ENCODE measurements around the gene GTF2IRD1. TPM values are rescaled to one million over a fixed set of nuclear protein-coding genes. Genes with fewer than 3 reads are reported as not detected.

The GTF2IRD1 gene
- total RNA-seq, 2 experiments from 2014 or later, result 4.9 to 6.6 TPM

- H3K9me3 Mint-ChIP-seq, result no peaks in the 10 kb centered on the region
- no peak overlapping the region for H3K27ac Mint-ChIP-seq
- H3K36me3 Mint-ChIP-seq, result no peaks in the 10 kb centered on the region
- H3K4me3 Mint-ChIP-seq, result no peak overlapping the region
- intact Hi-C loops (cut with micrococcal nuclease), result no loop called here
- POLR2A ChIA-PET, result no interaction called here
- no peaks in the 10 kb centered on the region for H3K4me1 Mint-ChIP-seq (ENCODE audit: low read depth)
- no peaks in the 10 kb centered on the region for H3K27me3 Mint-ChIP-seq
- CTCF ChIA-PET, result no interaction called here
- DNase-seq, result no peak
Observed at GRCh38 chr7:74514131-74514591, 60.5 kb downstream of the GTF2IRD1 start.

GRCh38 chr7:74515276-74515675 is 61.6 kb downstream of the GTF2IRD1 start:
- intact Hi-C loops (cut with micrococcal nuclease), result no loop called here
- Mint-ChIP-seq H3K36me3 (peaks cover 3% of the 10 kb centered on the region), H3K27me3 (no peaks in the 10 kb centered on the region), H3K4me1 (ENCODE audit: low read depth) (no peaks in the 10 kb centered on the region), H3K9me3 (no peaks in the 10 kb centered on the region), H3K4me3 (no peak overlapping the region), H3K27ac (no peak overlapping the region)
- POLR2A ChIA-PET, result no interaction called here
- no peak for DNase-seq
- CTCF ChIA-PET, result no interaction called here

GRCh38 chr7:74516214-74516613 is 62.5 kb downstream of the GTF2IRD1 start:
- ChIA-PET CTCF (no interaction called here), POLR2A (no interaction called here)
- no peak for DNase-seq
- H3K27me3 Mint-ChIP-seq, result no peaks in the 10 kb centered on the region
- peaks cover 5% of the 10 kb centered on the region for H3K36me3 Mint-ChIP-seq
- no peak overlapping the region for H3K4me3 Mint-ChIP-seq
- H3K4me1 Mint-ChIP-seq (ENCODE audit: low read depth), result no peaks in the 10 kb centered on the region
- intact Hi-C loops (cut with micrococcal nuclease), result no loop called here
- H3K9me3 Mint-ChIP-seq, result no peaks in the 10 kb centered on the region
- no peak overlapping the region for H3K27ac Mint-ChIP-seq

DNA sequence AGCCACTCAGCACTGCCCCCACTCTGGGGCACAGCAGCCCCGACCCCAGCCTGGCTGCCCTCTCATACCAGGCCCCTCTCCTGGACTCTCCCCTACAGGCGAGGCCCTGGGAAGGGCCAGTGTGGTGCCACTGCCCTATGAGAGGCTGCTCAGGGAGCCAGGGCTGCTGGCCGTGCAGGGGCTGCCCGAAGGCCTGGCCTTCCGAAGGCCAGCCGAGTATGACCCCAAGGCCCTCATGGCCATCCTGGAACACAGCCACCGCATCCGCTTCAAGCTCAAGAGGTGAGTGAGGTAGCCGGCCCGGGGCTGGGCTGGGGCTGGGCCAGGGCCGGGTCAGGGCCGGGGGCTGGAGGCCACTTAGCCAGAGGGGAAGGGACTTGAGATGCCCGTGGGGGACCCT is 64.3 kb downstream of the GTF2IRD1 start:
- Mint-ChIP-seq H3K4me1 (ENCODE audit: low read depth) (no peaks in the 10 kb centered on the region), H3K27me3 (no peaks in the 10 kb centered on the region), H3K4me3 (no peak overlapping the region), H3K36me3 (peaks cover 8% of the 10 kb centered on the region), H3K27ac (no peak overlapping the region), H3K9me3 (no peaks in the 10 kb centered on the region)
- DNase-seq, result no peak
- intact Hi-C loops (cut with micrococcal nuclease), result no loop called here
- CTCF ChIA-PET, result no interaction called here
- POLR2A ChIA-PET, result no interaction called here

DNA sequence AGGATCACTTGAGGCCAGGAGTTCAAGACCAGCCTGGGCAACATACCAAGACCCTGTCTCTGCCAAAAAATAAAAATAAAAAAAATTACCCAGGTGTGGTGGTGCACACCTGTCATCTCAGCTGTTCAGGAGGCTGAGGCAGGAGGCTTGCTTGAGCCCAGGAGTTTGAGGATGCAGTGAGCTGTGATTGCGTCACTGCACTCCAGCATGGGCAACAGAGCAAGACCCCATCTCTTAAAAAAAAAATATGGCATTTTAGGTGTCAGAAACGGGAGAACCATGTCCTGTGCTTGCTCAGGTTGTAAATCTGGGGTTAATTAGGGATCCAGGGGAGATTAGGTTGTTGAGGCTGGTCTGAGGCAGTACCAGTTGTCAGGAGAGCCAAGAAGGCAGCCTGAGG is 64.9 kb downstream of the GTF2IRD1 start:
- H3K9me3 Mint-ChIP-seq, result no peaks in the 10 kb centered on the region
- DNase-seq, result no peak
- H3K27me3 Mint-ChIP-seq, result no peaks in the 10 kb centered on the region
- POLR2A ChIA-PET, result no interaction called here
- intact Hi-C loops (cut with micrococcal nuclease), result no loop called here
- H3K4me3 Mint-ChIP-seq, result no peak overlapping the region
- H3K4me1 Mint-ChIP-seq (ENCODE audit: low read depth), result no peaks in the 10 kb centered on the region
- no peak overlapping the region for H3K27ac Mint-ChIP-seq
- CTCF ChIA-PET, result no interaction called here
- H3K36me3 Mint-ChIP-seq, result peaks cover 8% of the 10 kb centered on the region

GRCh38 chr7:74519395-74519794 is 65.7 kb downstream of the GTF2IRD1 start:
- CTCF ChIA-PET, result no interaction called here

GRCh38 chr7:74521855-74522254 is 68.1 kb downstream of the GTF2IRD1 start:
- H3K4me3 Mint-ChIP-seq, result no peak overlapping the region
- H3K36me3 Mint-ChIP-seq, result peaks cover 8% of the 10 kb centered on the region
- DNase-seq, result no peak
- H3K27ac Mint-ChIP-seq, result no peak overlapping the region
- H3K9me3 Mint-ChIP-seq, result no peaks in the 10 kb centered on the region
- POLR2A ChIA-PET, result no interaction called here
- CTCF ChIA-PET, result no interaction called here
- intact Hi-C loops (cut with micrococcal nuclease), result no loop called here
- H3K4me1 Mint-ChIP-seq (ENCODE audit: low read depth), result no peaks in the 10 kb centered on the region
- H3K27me3 Mint-ChIP-seq, result no peaks in the 10 kb centered on the region

More at GRCh38 chr7:74519395-74519794, 65.7 kb downstream of the GTF2IRD1 start:
- H3K4me1 Mint-ChIP-seq (ENCODE audit: low read depth), result no peaks in the 10 kb centered on the region
- intact Hi-C loops (cut with micrococcal nuclease), result no loop called here
- H3K9me3 Mint-ChIP-seq, result no peaks in the 10 kb centered on the region
- H3K4me3 Mint-ChIP-seq, result no peak overlapping the region
- H3K27ac Mint-ChIP-seq, result no peak overlapping the region
- DNase-seq, result no peak
- peaks cover 8% of the 10 kb centered on the region for H3K36me3 Mint-ChIP-seq
- POLR2A ChIA-PET, result no interaction called here
- no peaks in the 10 kb centered on the region for H3K27me3 Mint-ChIP-seq

GRCh38 chr7:74522281-74522905 is 68.7 kb downstream of the GTF2IRD1 start:
- POLR2A ChIA-PET, result no interaction called here
- no peak overlapping the region for H3K4me3 Mint-ChIP-seq
- CTCF ChIA-PET, result no interaction called here
- no peaks in the 10 kb centered on the region for H3K27me3 Mint-ChIP-seq
- DNase-seq, result no peak
- H3K9me3 Mint-ChIP-seq, result no peaks in the 10 kb centered on the region
- peaks cover 8% of the 10 kb centered on the region for H3K36me3 Mint-ChIP-seq
- no peak overlapping the region for H3K27ac Mint-ChIP-seq
- no peaks in the 10 kb centered on the region for H3K4me1 Mint-ChIP-seq (ENCODE audit: low read depth)
- intact Hi-C loops (cut with micrococcal nuclease), result no loop called here

- CTCF ChIA-PET, result interaction anchor here (0.6 kb wide), 1 partner anchor 479 kb away, joined by 3 read pairs; no protein-coding TSS in a partner anchor
- Mint-ChIP-seq H3K4me3 (no peak overlapping the region), H3K36me3 (peaks cover 8% of the 10 kb centered on the region), H3K9me3 (no peaks in the 10 kb centered on the region), H3K27me3 (no peaks in the 10 kb centered on the region), H3K4me1 (ENCODE audit: low read depth) (no peaks in the 10 kb centered on the region), H3K27ac (no peak overlapping the region)
- POLR2A ChIA-PET, result no interaction called here
- intact Hi-C loops (cut with micrococcal nuclease), result no loop called here
- DNase-seq, result no peak
Observed at GRCh38 chr7:74523015-74523414, 69.3 kb downstream of the GTF2IRD1 start.

DNA sequence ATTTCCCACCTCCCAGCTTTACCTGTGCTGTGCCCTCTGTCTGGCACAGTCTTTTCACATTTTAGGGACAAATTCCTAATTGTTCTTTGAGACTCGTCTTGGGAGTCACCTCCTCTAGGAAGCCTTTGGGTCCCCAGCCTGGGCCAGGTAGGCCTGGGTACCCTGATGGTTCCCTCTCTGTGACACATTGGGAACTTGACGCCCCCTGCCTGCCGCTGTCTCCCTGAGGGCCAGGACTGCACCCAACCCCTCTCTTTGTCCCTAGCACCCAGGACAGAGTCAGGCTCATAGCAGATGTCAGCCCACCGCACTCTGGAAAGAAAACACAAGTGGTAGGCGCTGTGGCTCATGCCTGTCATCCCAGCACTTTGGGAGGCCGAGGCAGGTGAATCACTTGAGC is 71.4 kb downstream of the GTF2IRD1 start:
- Mint-ChIP-seq H3K9me3 (no peaks in the 10 kb centered on the region), H3K4me1 (ENCODE audit: low read depth) (no peaks in the 10 kb centered on the region), H3K27me3 (no peaks in the 10 kb centered on the region), H3K4me3 (no peak overlapping the region), H3K36me3 (peaks cover 5% of the 10 kb centered on the region), H3K27ac (no peak overlapping the region)
- intact Hi-C loops (cut with micrococcal nuclease), result no loop called here
- no peak for DNase-seq
- CTCF ChIA-PET, result no interaction called here
- POLR2A ChIA-PET, result no interaction called here

GRCh38 chr7:74525881-74526280 is 72.2 kb downstream of the GTF2IRD1 start:
- no peak for DNase-seq
- no peaks in the 10 kb centered on the region for H3K9me3 Mint-ChIP-seq
- peaks cover 5% of the 10 kb centered on the region for H3K36me3 Mint-ChIP-seq
- POLR2A ChIA-PET, result no interaction called here
- no peak overlapping the region for H3K27ac Mint-ChIP-seq
- CTCF ChIA-PET, result no interaction called here
- intact Hi-C loops (cut with micrococcal nuclease), result no loop called here
- no peaks in the 10 kb centered on the region for H3K4me1 Mint-ChIP-seq (ENCODE audit: low read depth)
- H3K27me3 Mint-ChIP-seq, result no peaks in the 10 kb centered on the region
- no peak overlapping the region for H3K4me3 Mint-ChIP-seq

GRCh38 chr7:74526780-74527179 is 73.1 kb downstream of the GTF2IRD1 start:
- Mint-ChIP-seq H3K4me3 (no peak overlapping the region), H3K27ac (no peak overlapping the region), H3K27me3 (no peaks in the 10 kb centered on the region), H3K4me1 (ENCODE audit: low read depth) (no peaks in the 10 kb centered on the region), H3K9me3 (no peaks in the 10 kb centered on the region), H3K36me3 (peaks cover under 1% of the 10 kb centered on the region)
- no peak for DNase-seq
- intact Hi-C loops (cut with micrococcal nuclease), result no loop called here
- ChIA-PET CTCF (no interaction called here), POLR2A (no interaction called here)

- DNase-seq, result no peak
- intact Hi-C loops (cut with micrococcal nuclease), result no loop called here
- H3K36me3 Mint-ChIP-seq, result no peaks in the 10 kb centered on the region
- ChIA-PET CTCF (no interaction called here), POLR2A (no interaction called here)
- no peaks in the 10 kb centered on the region for H3K4me1 Mint-ChIP-seq (ENCODE audit: low read depth)
- no peaks in the 10 kb centered on the region for H3K27me3 Mint-ChIP-seq
- H3K27ac Mint-ChIP-seq, result no peak overlapping the region
- H3K4me3 Mint-ChIP-seq, result no peak overlapping the region
- H3K9me3 Mint-ChIP-seq, result no peaks in the 10 kb centered on the region
Observed at GRCh38 chr7:74527842-74528241, 74.1 kb downstream of the GTF2IRD1 start.

All from activated CD4-positive, alpha-beta memory T cell treated with anti-CD3 and anti-CD28 coated beads for 36 hours (primary cell).